NCI-H2107 treated with DMSO at 0.1 percent for 48 hours (cell line): ENCODE results near the gene CDH12.
"Not testable (repeated sequence)": the region's sequence is repeated elsewhere in the genome, so short reads cannot be mapped to it uniquely, and the experiment has no call there.

Source experiments
- DNase-seq: peaks from one replicate; lab custom pipeline; 2025; ENCODE audit not compliant: unreplicated experiment; lab: John Stamatoyannopoulos, UW

The CDH12 gene

GRCh38 chr5:22471154-22471553 is 382.0 kb downstream of the CDH12 start:
- DNase-seq: no peak

- DNase-seq: no peak
These were observed 382.7 kb downstream of the CDH12 start for GRCh38 chr5:22470408-22470807.

GRCh38 chr5:22465616-22466015 is 387.5 kb downstream of the CDH12 start:
- no peak for DNase-seq

GRCh38 chr5:22465177-22465576 is 388.0 kb downstream of the CDH12 start:
- DNase-seq: no peak

GRCh38 chr5:22460189-22460588 is 393.0 kb downstream of the CDH12 start:
- no peak for DNase-seq

GRCh38 chr5:22432905-22433304 is 420.2 kb downstream of the CDH12 start:
- DNase-seq: no peak

- DNase-seq: no peak
These were observed 421.3 kb downstream of the CDH12 start for GRCh38 chr5:22431840-22432239.

- no peak for DNase-seq
These were observed 421.7 kb downstream of the CDH12 start for GRCh38 chr5:22431406-22431805.

GRCh38 chr5:22411554-22412349 is 441.4 kb downstream of the CDH12 start:
- no peak for DNase-seq

GRCh38 chr5:22391956-22392355 is 461.2 kb downstream of the CDH12 start:
- no peak for DNase-seq

GRCh38 chr5:22390888-22391287 is 462.3 kb downstream of the CDH12 start:
- DNase-seq: no peak

- DNase-seq: no peak
These were observed 480.1 kb downstream of the CDH12 start for GRCh38 chr5:22372826-22373660.

- DNase-seq: no peak
These were observed 480.8 kb downstream of the CDH12 start for GRCh38 chr5:22372376-22372775.

- DNase-seq: no peak
These were observed 498.2 kb downstream of the CDH12 start for GRCh38 chr5:22354956-22355355.

GRCh38 chr5:22352493-22352892 is 500.7 kb downstream of the CDH12 start:
- DNase-seq: no peak

GRCh38 chr5:22351178-22351577 is 502.0 kb downstream of the CDH12 start:
- DNase-seq: no peak

GRCh38 chr5:22348027-22348426 is 505.1 kb downstream of the CDH12 start:
- DNase-seq: no peak

- DNase-seq: no peak
These were observed 509.1 kb downstream of the CDH12 start for GRCh38 chr5:22344000-22344399.

- DNase-seq: no peak
These were observed 511.7 kb downstream of the CDH12 start for GRCh38 chr5:22341406-22341805.

- not testable (repeated sequence) for DNase-seq
These were observed 520.2 kb downstream of the CDH12 start for GRCh38 chr5:22332949-22333348.

- DNase-seq: no peak
These were observed 523.5 kb downstream of the CDH12 start for GRCh38 chr5:22329683-22330082.

- no peak for DNase-seq
These were observed 533.3 kb downstream of the CDH12 start for GRCh38 chr5:22319798-22320197.
